ENCODE results near the gene APAF1. TPM values are rescaled to one million over a fixed set of nuclear protein-coding genes. Genes with fewer than 3 reads are reported as not detected.

APAF1 gene
- total and polyA plus RNA-seq, 10 of the 15 experiments (the other 5 are each of a cell fraction or from before 2014, with no cell fraction given) = 4.2 to 19.1 (median 14.2) TPM

DNA sequence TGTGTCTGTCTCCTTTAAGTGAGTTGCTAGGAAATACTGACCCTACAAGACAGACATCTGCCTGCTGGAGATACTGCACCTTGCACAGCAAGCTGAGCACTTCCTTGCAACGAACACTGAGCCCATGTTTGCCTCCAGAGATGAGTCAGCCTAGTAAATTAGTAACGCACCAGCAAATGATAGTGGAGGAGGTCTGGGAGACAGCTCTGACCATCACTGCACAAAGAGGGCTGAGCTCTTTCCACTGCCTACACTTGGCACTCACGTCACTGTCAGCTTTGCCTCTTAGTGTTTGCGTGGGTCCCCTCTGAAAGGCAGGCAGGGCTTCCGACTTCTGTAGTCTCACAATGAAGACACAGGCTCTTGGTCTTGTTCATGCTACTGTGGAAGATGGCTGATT lies 109.0 kb downstream of the APAF1 start (continued):
- TF ChIP-seq, protein P1, sequence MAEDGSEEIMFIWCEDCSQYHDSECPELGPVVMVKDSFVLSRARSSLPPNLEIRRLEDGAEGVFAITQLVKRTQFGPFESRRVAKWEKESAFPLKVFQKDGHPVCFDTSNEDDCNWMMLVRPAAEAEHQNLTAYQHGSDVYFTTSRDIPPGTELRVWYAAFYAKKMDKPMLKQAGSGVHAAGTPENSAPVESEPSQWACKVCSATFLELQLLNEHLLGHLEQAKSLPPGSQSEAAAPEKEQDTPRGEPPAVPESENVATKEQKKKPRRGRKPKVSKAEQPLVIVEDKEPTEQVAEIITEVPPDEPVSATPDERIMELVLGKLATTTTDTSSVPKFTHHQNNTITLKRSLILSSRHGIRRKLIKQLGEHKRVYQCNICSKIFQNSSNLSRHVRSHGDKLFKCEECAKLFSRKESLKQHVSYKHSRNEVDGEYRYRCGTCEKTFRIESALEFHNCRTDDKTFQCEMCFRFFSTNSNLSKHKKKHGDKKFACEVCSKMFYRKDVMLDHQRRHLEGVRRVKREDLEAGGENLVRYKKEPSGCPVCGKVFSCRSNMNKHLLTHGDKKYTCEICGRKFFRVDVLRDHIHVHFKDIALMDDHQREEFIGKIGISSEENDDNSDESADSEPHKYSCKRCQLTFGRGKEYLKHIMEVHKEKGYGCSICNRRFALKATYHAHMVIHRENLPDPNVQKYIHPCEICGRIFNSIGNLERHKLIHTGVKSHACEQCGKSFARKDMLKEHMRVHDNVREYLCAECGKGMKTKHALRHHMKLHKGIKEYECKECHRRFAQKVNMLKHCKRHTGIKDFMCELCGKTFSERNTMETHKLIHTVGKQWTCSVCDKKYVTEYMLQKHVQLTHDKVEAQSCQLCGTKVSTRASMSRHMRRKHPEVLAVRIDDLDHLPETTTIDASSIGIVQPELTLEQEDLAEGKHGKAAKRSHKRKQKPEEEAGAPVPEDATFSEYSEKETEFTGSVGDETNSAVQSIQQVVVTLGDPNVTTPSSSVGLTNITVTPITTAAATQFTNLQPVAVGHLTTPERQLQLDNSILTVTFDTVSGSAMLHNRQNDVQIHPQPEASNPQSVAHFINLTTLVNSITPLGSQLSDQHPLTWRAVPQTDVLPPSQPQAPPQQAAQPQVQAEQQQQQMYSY (CRISPR knock-in tag; IDR thresholded peaks at IDR 0.05) = no peak
- no peak for TF ChIP-seq BRCA1 (IDR thresholded peaks at IDR 0.05; ENCODE audit: low read depth, low read length)
- TF ChIP-seq SMAD5 (IDR thresholded peaks at IDR 0.05; ENCODE audit: low read depth) = no peak
- peak; percentile 42 to 46; a peak in 1 of 4 replicates for TF ChIP-seq BHLHE40 (IDR thresholded peaks at IDR 0.05; ENCODE audit: borderline replicate concordance in 1 of 2, low read depth in 2 of 2, low read length in 1 of 2)
- TF ChIP-seq WRNIP1 (IDR thresholded peaks at IDR 0.05; ENCODE audit: borderline replicate concordance, low read depth, low read length) = no peak
- no peak for TF ChIP-seq HDAC6 (IDR thresholded peaks at IDR 0.05; ENCODE audit: unreplicated experiment)
- TF ChIP-seq NR2C2 (IDR thresholded peaks at IDR 0.05; ENCODE audit: borderline replicate concordance, control insufficient read depth, insufficient read length, low read depth) = no peak
- no peak for TF ChIP-seq SIN3A (IDR thresholded peaks at IDR 0.05; ENCODE audit: low read depth, low read length)
- TF ChIP-seq, protein P2, sequence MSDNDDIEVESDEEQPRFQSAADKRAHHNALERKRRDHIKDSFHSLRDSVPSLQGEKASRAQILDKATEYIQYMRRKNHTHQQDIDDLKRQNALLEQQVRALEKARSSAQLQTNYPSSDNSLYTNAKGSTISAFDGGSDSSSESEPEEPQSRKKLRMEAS (IDR thresholded peaks at IDR 0.05; ENCODE audit: low read depth, low read length) = no peak
- TF ChIP-seq STAT1 (conservative IDR thresholded peaks at IDR 0.05) = no peak
- TF ChIP-seq SMAD1 (IDR thresholded peaks at IDR 0.05; ENCODE audit: low read depth, partially characterized antibody) = no peak
- TF ChIP-seq TCF3 (IDR thresholded peaks at IDR 0.05; ENCODE audit: borderline replicate concordance, insufficient read depth, low read depth, low read length) = no peak
- peak in 1 of 2 experiments; percentile 58; a peak in 1 of 4 replicates for TF ChIP-seq SRF (IDR thresholded peaks at IDR 0.05; ENCODE audit: low read depth in 2 of 2, low read length in 2 of 2)
- TF ChIP-seq, protein P3, sequence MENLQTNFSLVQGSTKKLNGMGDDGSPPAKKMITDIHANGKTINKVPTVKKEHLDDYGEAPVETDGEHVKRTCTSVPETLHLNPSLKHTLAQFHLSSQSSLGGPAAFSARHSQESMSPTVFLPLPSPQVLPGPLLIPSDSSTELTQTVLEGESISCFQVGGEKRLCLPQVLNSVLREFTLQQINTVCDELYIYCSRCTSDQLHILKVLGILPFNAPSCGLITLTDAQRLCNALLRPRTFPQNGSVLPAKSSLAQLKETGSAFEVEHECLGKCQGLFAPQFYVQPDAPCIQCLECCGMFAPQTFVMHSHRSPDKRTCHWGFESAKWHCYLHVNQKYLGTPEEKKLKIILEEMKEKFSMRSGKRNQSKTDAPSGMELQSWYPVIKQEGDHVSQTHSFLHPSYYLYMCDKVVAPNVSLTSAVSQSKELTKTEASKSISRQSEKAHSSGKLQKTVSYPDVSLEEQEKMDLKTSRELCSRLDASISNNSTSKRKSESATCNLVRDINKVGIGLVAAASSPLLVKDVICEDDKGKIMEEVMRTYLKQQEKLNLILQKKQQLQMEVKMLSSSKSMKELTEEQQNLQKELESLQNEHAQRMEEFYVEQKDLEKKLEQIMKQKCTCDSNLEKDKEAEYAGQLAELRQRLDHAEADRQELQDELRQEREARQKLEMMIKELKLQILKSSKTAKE (IDR thresholded peaks at IDR 0.05; ENCODE audit: low read depth, poor library complexity, severe bottlenecking) = no peak
- no peak for TF ChIP-seq KAT2A (conservative IDR thresholded peaks at IDR 0.05; ENCODE audit: control insufficient read depth, low read depth, low read length)
- no peak for TF ChIP-seq RFX5 (IDR thresholded peaks at IDR 0.05; ENCODE audit: low read depth, low read length)
- TF ChIP-seq IKZF1 (conservative IDR thresholded peaks at IDR 0.05) = peak; percentile 68
- TF ChIP-seq ZBED1 (IDR thresholded peaks at IDR 0.05; ENCODE audit: borderline replicate concordance) = no peak
- TF ChIP-seq CHD1 (IDR thresholded peaks at IDR 0.05; ENCODE audit: low read depth, low read length) = no peak
- no peak for TF ChIP-seq POLR2A (IDR thresholded peaks at IDR 0.05; ENCODE audit: low read depth, low read length)
- no peak for TF ChIP-seq SUPT20H (IDR thresholded peaks at IDR 0.05; ENCODE audit: borderline replicate concordance, control insufficient read depth, low read depth, low read length)
- TF ChIP-seq IRF4 (IDR thresholded peaks at IDR 0.05; ENCODE audit: low read depth, low read length) = peak; percentile 78; the same call in 1 of the 2 replicates
- no peak for TF ChIP-seq RELA (IDR thresholded peaks at IDR 0.05; ENCODE audit: borderline replicate concordance, partially characterized antibody)
- TF ChIP-seq GABPA (IDR thresholded peaks at IDR 0.05; ENCODE audit: low read depth) = no peak
- TF ChIP-seq DPF2 (IDR thresholded peaks at IDR 0.05) = peak; percentile 85
- no peak for TF ChIP-seq ZNF207 (IDR thresholded peaks at IDR 0.05; ENCODE audit: borderline replicate concordance)
